HCT116 (cell line): ENCODE measurements around the gene ENHO.

Experiments
- ATF3 ChIP-seq: IDR thresholded peaks from 2 replicates; pipeline ENCODE4 v1.6.1; 2012
- CTCF ChIP-seq, 3 experiments: fragments of 200-600 bp in 1 of 3; sonication (generic) in 1 of 3; IDR thresholded peaks in 2 of 3; conservative IDR thresholded peaks in 1 of 3; 2 replicates each; pipeline ENCODE4 v1.5.1; 2012 to 2017; ENCODE audit warnings: low read depth in 2 of 3, low read length in 2 of 3, antibody characterized with exemption in 1 of 3, borderline replicate concordance in 1 of 3, control low read depth in 1 of 3, mild to moderate bottlenecking in 1 of 3, mixed read lengths in 1 of 3, mixed run types in 1 of 3, moderate library complexity in 1 of 3; ENCODE audit not compliant: insufficient read depth in 1 of 3
- EGR1 ChIP-seq: IDR thresholded peaks from 2 replicates; pipeline ENCODE4 v1.6.1; 2012; ENCODE audit warnings: low read depth
- EZH2 ChIP-seq: fragments of 200-600 bp; sonication (generic); IDR thresholded peaks from 2 replicates; pipeline ENCODE4 v1.6.1; 2017; ENCODE audit warnings: antibody characterized with exemption, mixed run types
- EZH2phosphoT487 ChIP-seq: fragments of 200-600 bp; IDR thresholded peaks from 2 replicates; pipeline ENCODE4 v1.6.1; 2018; ENCODE audit warnings: antibody characterized with exemption, borderline replicate concordance
- MAX ChIP-seq: IDR thresholded peaks from 2 replicates; pipeline ENCODE4 v1.6.1; 2012
- POLR2A ChIP-seq: IDR thresholded peaks from 2 replicates; pipeline ENCODE4 v1.7.0; 2011; ENCODE audit warnings: borderline replicate concordance; ENCODE audit not compliant: insufficient read depth, insufficient read length; ENCODE audit errors: extremely low read depth
- SRF ChIP-seq: IDR thresholded peaks from 2 replicates; pipeline ENCODE4 v1.6.1; 2012; ENCODE audit warnings: low read depth
- TCF7L2 ChIP-seq: IDR thresholded peaks from 2 replicates; pipeline ENCODE4 v1.7.0; 2011; ENCODE audit warnings: borderline replicate concordance, inconsistent platforms; ENCODE audit not compliant: insufficient read depth, insufficient read length; ENCODE audit errors: extremely low read depth
- YY1 ChIP-seq: IDR thresholded peaks from 2 replicates; pipeline ENCODE4 v1.6.1; 2011; ENCODE audit warnings: low read length, low read depth, moderate library complexity, mild to moderate bottlenecking; ENCODE audit not compliant: insufficient replicate concordance; ENCODE audit errors: extremely low read depth
- ZNF274 ChIP-seq: fragments of 200-500 bp; sonication (Bioruptor generic); IDR thresholded peaks from 2 replicates; pipeline ENCODE4 v1.6.1; 2014; ENCODE audit warnings: mild to moderate bottlenecking, low read depth, low read length, inconsistent platforms

GRCh38 chr9:34552986-34553385 lies 30.2 kb upstream of the ENHO start:
- no peak for TF ChIP-seq CTCF (IDR thresholded peaks at IDR 0.05 in 2 of 3, conservative IDR thresholded peaks at IDR 0.05 in 1 of 3; ENCODE audit: borderline replicate concordance in 1 of 3, insufficient read depth in 1 of 3, low read depth in 2 of 3, low read length in 2 of 3)
- TF ChIP-seq MAX: no peak
- no peak for TF ChIP-seq SRF
- TF ChIP-seq EGR1: no peak
- TF ChIP-seq ZNF274: no peak
- TF ChIP-seq ATF3: no peak
- TF ChIP-seq EZH2: no peak
- TF ChIP-seq POLR2A: no peak
- no peak for TF ChIP-seq TCF7L2
- TF ChIP-seq YY1: no peak
- TF ChIP-seq EZH2phosphoT487: no peak
